HCT116 (cell line): ENCODE measurements around the gene ELK4. TPM values are rescaled to one million over a fixed set of nuclear protein-coding genes. Genes with fewer than 3 reads are reported as not detected.

Experiments
- ATAC-seq: fragments of 200-7000 bp; cut with Tn5 transposase; 2 replicates; pipeline ENCODE4 v1.9.1; 2020; ENCODE audit warnings: mild to moderate bottlenecking, moderate library complexity
- BruUV-seq: library from RNA; stranded (reverse); fragments of 400-500 nt; replicated peaks from 2 replicates; lab custom pipeline; 2021; lab: Mats Ljungman, UMichigan
- CTCF ChIA-PET: fragments of 300-600 bp; sonication (Branson Sonifier 250); formaldehyde crosslinking; loops from one replicate; lab custom pipeline; 2021; ENCODE audit warnings: antibody characterized with exemption; lab: Charles Lee
- POLR2A ChIA-PET: fragments of 300-600, 350-600 bp; sonication (Branson Sonifier 250); formaldehyde crosslinking; loops from one replicate; lab custom pipeline; 2021; ENCODE audit warnings: antibody characterized with exemption; lab: Charles Lee
- RAD21 ChIA-PET, 2 experiments: fragments of 300-600 bp; sonication (Branson Sonifier 250); formaldehyde crosslinking; loops; one replicate each; lab custom pipeline; 2023; ENCODE audit warnings: low total read pairs in 2 of 2; ENCODE audit not compliant: uncharacterized antibody in 2 of 2, unreplicated experiment in 2 of 2, low non-redundant PET in 1 of 2; lab: Charles Lee
- DNase-seq: peaks from one replicate; pipeline ENCODE4 v3.0.0-alpha.2; 2010; ENCODE audit warnings: low read depth, low spot score
- H2AFZ ChIP-seq: fragments of 200-600 bp; shearing (Covaris generic), sonication (generic); 2 replicates; pipeline ENCODE4 v1.6.1; 2017; ENCODE audit warnings: low read depth, mixed run types, mixed read lengths, antibody characterized with exemption, low read length; ENCODE audit not compliant: poor library complexity, severe bottlenecking
- H3K27ac ChIP-seq: 2 replicates; pipeline ENCODE4 v1.5.1; 2012; ENCODE audit warnings: low read depth, low read length
- H3K27me3 ChIP-seq: fragments of 200-600 bp; sonication (generic); 2 replicates; pipeline ENCODE4 v1.6.1; 2016; ENCODE audit warnings: mixed run types, low read length, mixed read lengths; ENCODE audit not compliant: insufficient read depth
- H3K36me3 ChIP-seq, 2 experiments: fragments of 200-500 bp in 1 of 2; fragments of 200-600 bp in 1 of 2; sonication (Bioruptor generic) in 1 of 2; sonication (generic) in 1 of 2; 2 replicates each; pipeline versions ENCODE4 v1.5.1 to v1.6.1; 2014 to 2016; ENCODE audit warnings: low read length in 2 of 2, inconsistent platforms in 1 of 2, mixed read lengths in 1 of 2, mixed run types in 1 of 2; ENCODE audit not compliant: insufficient read depth in 2 of 2, control insufficient read depth in 1 of 2
- H3K4me1 ChIP-seq, 2 experiments: fragments of 200-600 bp in 1 of 2; sonication (generic) in 1 of 2; 2 replicates each; pipeline versions ENCODE4 v1.5.1 to v1.6.1; 2012 to 2017; ENCODE audit warnings: low read length in 2 of 2, inconsistent platforms in 1 of 2, mild to moderate bottlenecking in 1 of 2, mixed read lengths in 1 of 2, mixed run types in 1 of 2, moderate library complexity in 1 of 2; ENCODE audit not compliant: insufficient read depth in 2 of 2, control insufficient read depth in 1 of 2
- H3K4me2 ChIP-seq: fragments of 200-600 bp; sonication (generic); 2 replicates; pipeline ENCODE4 v1.6.1; 2017; ENCODE audit warnings: mixed run types, low read length, mixed read lengths
- H3K4me3 ChIP-seq, 2 experiments: fragments of 200-600 bp in 1 of 2; sonication (generic) in 1 of 2; replicated peaks in 1 of 2; 2 replicates each; pipeline ENCODE4 v1.5.1; 2011 to 2016; ENCODE audit warnings: low read length in 2 of 2, control low read depth in 1 of 2, low read depth in 1 of 2, mild to moderate bottlenecking in 1 of 2, mixed read lengths in 1 of 2, mixed run types in 1 of 2
- H3K79me2 ChIP-seq: fragments of 200-600 bp; sonication (generic); 2 replicates; pipeline ENCODE4 v1.6.1; 2017; ENCODE audit warnings: mild to moderate bottlenecking, mixed run types, low read length, moderate library complexity, mixed read lengths; ENCODE audit not compliant: insufficient read depth
- H3K9ac ChIP-seq: fragments of 200-600 bp; sonication (generic); 2 replicates; pipeline ENCODE4 v1.6.1; 2016; ENCODE audit warnings: low read length, mixed read lengths
- H3K9me2 ChIP-seq: fragments of 200-600 bp; sonication (generic), shearing (Covaris generic); 2 replicates; pipeline ENCODE4 v1.6.1; 2017; ENCODE audit warnings: mixed run types, mild to moderate bottlenecking, moderate library complexity; ENCODE audit not compliant: insufficient read depth
- H3K9me3 ChIP-seq, 2 experiments: fragments of 200-500 bp in 1 of 2; fragments of 200-600 bp in 1 of 2; sonication (Bioruptor generic) in 1 of 2; sonication (generic) in 1 of 2; 2 replicates each; pipeline ENCODE4 v1.6.1; 2014 to 2017; ENCODE audit warnings: low read length in 2 of 2, mixed read lengths in 2 of 2, inconsistent platforms in 1 of 2, low read depth in 1 of 2, mild to moderate bottlenecking in 1 of 2, mixed run types in 1 of 2, moderate library complexity in 1 of 2; ENCODE audit not compliant: control insufficient read depth in 1 of 2, insufficient read depth in 1 of 2
- H4K20me1 ChIP-seq: fragments of 200-600 bp; sonication (generic), shearing (Covaris generic); 2 replicates; pipeline ENCODE4 v1.6.1; 2017; ENCODE audit warnings: mixed run types, mild to moderate bottlenecking, moderate library complexity; ENCODE audit not compliant: insufficient read depth
- ATF3 ChIP-seq: IDR thresholded peaks from 2 replicates; pipeline ENCODE4 v1.6.1; 2012
- EGR1 ChIP-seq: IDR thresholded peaks from 2 replicates; pipeline ENCODE4 v1.6.1; 2012; ENCODE audit warnings: low read depth
- EZH2 ChIP-seq: fragments of 200-600 bp; sonication (generic); IDR thresholded peaks from 2 replicates; pipeline ENCODE4 v1.6.1; 2017; ENCODE audit warnings: antibody characterized with exemption, mixed run types
- MAX ChIP-seq: IDR thresholded peaks from 2 replicates; pipeline ENCODE4 v1.6.1; 2012
- POLR2A ChIP-seq: IDR thresholded peaks from 2 replicates; pipeline ENCODE4 v1.7.0; 2011; ENCODE audit warnings: borderline replicate concordance; ENCODE audit not compliant: insufficient read depth, insufficient read length; ENCODE audit errors: extremely low read depth
- RAD21 ChIP-seq: IDR thresholded peaks from 2 replicates; pipeline ENCODE4 v1.6.1; 2012; ENCODE audit warnings: low read depth, mild to moderate bottlenecking
- REST ChIP-seq: IDR thresholded peaks from 2 replicates; pipeline ENCODE4 v1.6.1; 2012; ENCODE audit warnings: low read depth
- YY1 ChIP-seq: IDR thresholded peaks from 2 replicates; pipeline ENCODE4 v1.6.1; 2011; ENCODE audit warnings: low read length, low read depth, moderate library complexity, mild to moderate bottlenecking; ENCODE audit not compliant: insufficient replicate concordance; ENCODE audit errors: extremely low read depth
- ZFX ChIP-seq: fragments of 450-650 bp; IDR thresholded peaks from 2 replicates; pipeline ENCODE4 v1.6.1; 2017
- intact Hi-C: fragments of 100-400 bp; cut with micrococcal nuclease; formaldehyde crosslinking; loops from 2 replicates; pipeline ENCODE4 v1.10.0; 2022
- total RNA-seq: library from RNA; stranded (reverse); gene quantifications from one replicate; pipeline ENCODE4 v1.2.1, GENCODE V29; 2021; ENCODE audit not compliant: unreplicated experiment

Gene ELK4
- total RNA-seq, 1 experiment from 2014 or later = 46.2 TPM

- TF ChIP-seq EGR1 (no peak), REST (no peak), RAD21 (no peak), YY1 (no peak), POLR2A (no peak), MAX (no peak), EZH2 (no peak), ATF3 (no peak), ZFX (no peak)
These were observed 908 bp upstream of the ELK4 start for GRCh38 chr1:205632669-205633169.

More at GRCh38 chr1:205632669-205633169, 908 bp upstream of the ELK4 start:
- Histone ChIP-seq H3K36me3 (no peaks in the 10 kb centered on the region; a peak in 1 of 4 replicates), H3K27me3 (no peaks in the 10 kb centered on the region), H3K9ac (peak overlapping the region; percentile 73), H3K27ac (peak overlapping the region; percentile 96; the same call in 1 of the 2 replicates), H3K9me3 (no peaks in the 10 kb centered on the region), H3K4me3 (peak overlapping the region; percentile 65 to 88), H3K9me2 (no peaks in the 10 kb centered on the region), H3K4me1 (peaks cover 14 to 16% of the 10 kb centered on the region in 2 experiments; a peak in 3 of 4 replicates), H3K4me2 (peak overlapping the region; percentile 75), H2AFZ (no peak overlapping the region), H3K79me2 (peaks cover 34% of the 10 kb centered on the region), H4K20me1 (no peaks in the 10 kb centered on the region)
- BruUV-seq = no TSS peak
- DNase-seq (no peak), ATAC-seq (no peak)
- ChIA-PET CTCF (interaction anchor here (1.0 to 2.8 kb wide), 9 partner anchors 25 to 359 kb away, joined by 3 to 21 read pairs (median 6); no protein-coding TSS in a partner anchor), RAD21 (interaction anchor here in 1 of 2 experiments (1.3 to 1.7 kb wide), 2 partner anchors 25 to 41 kb away, joined by 4 read pairs; no protein-coding TSS in a partner anchor), POLR2A (interaction anchor here (0.7 to 2.0 kb wide), 12 partner anchors 9 to 116 kb away, joined by 3 to 6 read pairs (median 4); no protein-coding TSS in a partner anchor)
- intact Hi-C loops = loop anchor here (1.0 to 10.0 kb wide), 3 partner anchors 40 to 358 kb away; no protein-coding TSS in a partner anchor
